Fibroblast of peridontal ligament (primary cell): ENCODE measurements around the gene LDB3.
"Not testable (repeated sequence)": the region's sequence is repeated elsewhere in the genome, so short reads cannot be mapped to it uniquely, and the experiment has no call there.

Source experiments
- DNase-seq: peaks from one replicate; pipeline ENCODE4 v3.0.0-alpha.2; 2010; ENCODE audit errors: extremely low read depth

LDB3 gene

DNA sequence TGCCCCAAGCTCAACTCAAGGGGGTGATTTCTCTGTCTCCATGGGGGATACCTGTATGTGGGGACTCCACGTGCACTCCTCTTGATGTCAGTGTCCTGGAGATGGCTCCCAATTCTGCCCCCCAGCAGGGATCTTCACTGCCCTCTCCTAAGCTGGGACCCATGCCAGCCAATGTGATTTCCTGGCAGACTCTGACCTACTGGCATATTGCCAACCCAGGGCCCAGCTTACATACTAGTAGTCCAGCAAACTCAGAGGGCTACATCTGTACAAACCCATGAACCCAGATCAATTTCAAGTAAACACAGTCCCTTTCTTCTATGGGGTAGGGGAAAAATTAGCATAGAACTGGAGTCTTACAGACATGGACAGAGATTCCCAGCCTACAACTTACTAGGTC lies 61.9 kb downstream of the LDB3 start:
- DNase-seq: peak; percentile 17

DNA sequence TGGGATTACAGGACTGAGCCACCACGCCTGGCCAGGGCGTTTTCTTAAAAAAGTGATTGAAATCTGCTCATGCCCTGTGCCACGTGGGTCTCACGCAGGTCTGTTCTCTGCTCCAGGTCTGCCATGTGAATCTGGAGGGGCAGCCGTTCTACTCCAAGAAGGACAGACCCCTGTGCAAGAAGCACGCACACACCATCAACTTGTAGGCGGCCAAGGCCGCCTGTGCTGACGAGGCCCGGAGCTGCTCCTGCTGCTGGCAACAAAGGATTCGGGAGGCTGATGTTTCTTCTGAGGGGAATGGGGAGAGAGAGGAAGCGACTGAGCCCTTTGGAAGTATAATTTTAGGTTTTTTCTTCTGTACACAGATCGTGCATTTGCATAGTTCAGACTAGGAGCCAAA lies 64.5 kb downstream of the LDB3 start:
- DNase-seq: no peak

DNA sequence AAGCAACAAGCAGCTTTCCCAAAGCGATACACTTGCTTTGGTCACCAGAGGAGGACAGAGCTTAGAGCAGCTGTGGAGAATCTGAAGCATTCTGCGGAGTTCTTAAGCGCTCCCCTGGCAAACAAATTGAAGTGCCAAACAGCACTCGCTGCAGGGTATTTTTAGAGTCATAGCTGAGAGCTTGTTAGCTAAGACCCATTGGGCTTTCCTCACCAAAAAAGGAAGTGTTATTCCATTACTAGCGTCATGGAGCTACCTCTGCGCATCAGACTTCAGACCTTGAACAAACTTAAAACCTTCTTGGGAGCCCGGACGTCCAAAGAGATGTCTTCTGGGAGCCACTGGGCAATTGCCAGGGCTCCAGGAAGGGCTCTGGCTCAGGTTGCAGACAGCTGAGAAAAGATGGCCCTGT lies 65.0 kb downstream of the LDB3 start:
- DNase-seq: peak; percentile 29

DNA sequence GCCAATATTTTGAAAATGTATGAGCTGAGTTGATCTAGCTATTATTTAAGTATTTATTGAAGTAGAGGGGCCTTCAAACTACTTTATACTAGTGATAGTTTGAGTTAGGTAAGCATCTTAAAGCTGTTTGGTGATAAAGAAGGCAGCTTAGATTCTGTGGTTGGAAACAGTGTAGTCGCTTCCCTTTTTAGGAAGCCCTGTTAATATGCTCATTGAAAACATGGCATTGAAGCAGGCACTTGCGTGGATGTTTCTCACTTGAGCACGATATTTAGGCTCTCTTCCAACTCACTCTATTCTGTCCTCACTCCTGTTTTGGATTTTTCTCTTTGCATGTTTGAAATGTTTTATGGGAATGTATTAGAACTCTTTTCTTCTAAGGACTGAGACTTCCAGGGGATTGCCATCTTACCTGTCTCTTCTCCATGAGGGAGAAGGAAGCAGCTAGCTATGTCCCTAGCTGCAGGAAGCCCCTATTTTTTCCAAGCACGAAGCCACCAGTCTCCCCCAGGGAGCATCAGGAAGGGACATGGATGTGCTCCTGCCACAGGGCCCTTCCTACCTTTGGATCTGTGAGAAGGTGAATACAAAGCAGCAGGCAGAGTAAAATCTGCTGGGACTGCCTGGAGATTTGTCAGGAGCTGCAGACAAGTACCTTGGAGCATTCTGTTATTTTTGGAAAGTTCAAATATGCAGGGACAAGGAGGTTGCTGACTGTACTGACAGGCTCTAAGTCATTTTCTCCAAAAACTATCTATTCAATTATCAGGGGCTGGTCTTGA lies 66.1 kb downstream of the LDB3 start:
- DNase-seq: no peak

DNA sequence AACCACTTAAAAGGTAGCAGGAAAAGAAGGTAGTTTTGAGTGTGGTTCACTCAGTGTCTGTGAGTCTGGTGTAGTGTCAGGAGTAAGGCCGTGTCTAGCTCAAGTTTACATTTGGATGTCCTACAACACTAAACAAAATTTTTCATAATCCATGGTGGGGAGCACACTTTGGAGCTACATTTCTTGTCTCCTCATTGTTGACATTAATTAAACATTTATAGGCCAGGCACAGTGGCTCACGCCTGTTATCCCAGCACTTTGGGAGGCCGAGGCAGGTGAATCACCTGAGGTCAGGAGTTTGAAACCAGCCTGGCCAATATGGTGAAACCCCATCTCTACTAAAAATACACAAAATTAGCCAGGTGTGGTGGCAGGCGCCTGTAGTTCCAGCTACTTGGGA lies 67.0 kb downstream of the LDB3 start:
- DNase-seq: not testable (repeated sequence)

DNA sequence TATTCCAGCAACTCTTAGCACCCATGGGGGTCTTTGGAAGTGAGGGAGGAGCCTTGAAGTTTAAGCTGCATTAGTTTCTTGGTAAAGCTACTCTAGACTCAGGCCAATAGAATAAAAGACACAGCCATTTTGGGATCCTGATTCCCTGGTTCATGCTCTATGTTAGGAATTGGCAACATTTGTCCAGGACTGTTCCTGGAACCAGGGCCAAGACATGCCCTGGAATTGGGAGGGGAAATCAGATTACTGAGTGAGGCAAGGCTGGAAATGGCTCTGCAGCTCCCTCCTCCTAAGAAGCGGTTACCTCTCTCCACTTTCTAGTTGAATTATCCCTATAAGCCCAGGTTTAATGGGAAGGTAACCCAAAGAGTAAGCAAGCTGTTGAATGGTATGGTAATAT lies 73.9 kb downstream of the LDB3 start:
- no peak for DNase-seq

DNA sequence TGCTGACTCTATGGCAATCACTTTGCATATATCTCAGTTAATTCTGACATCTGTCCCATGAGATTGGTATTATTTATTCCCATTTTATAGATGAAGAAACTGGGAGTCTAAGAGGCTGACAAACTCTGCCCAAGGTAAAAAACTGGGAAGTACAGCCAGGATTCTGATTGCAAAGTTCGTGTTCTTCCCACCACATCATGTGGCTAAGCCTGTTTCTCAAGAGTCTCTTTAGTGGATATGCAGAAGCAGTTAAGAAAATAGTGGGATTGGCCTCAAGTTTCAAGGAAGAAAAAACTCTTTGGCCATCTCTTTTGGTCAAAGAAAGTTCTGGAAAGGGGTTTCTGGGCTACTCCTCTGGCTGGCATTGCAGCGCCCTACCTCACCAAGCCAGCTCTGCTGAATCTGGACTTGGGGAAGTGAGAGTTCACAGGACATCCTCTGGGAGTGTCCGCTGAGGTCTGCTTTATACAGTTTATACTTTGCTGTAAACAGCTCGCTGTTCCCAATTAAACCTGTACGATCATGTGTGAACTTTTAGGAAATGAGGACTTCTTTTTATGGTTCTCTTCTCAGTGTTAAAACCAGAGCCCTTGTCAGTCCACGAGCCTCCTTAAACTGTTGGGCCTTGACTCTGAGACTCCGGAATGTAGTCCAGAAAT lies 75.9 kb downstream of the LDB3 start:
- DNase-seq: peak; percentile 56

DNA sequence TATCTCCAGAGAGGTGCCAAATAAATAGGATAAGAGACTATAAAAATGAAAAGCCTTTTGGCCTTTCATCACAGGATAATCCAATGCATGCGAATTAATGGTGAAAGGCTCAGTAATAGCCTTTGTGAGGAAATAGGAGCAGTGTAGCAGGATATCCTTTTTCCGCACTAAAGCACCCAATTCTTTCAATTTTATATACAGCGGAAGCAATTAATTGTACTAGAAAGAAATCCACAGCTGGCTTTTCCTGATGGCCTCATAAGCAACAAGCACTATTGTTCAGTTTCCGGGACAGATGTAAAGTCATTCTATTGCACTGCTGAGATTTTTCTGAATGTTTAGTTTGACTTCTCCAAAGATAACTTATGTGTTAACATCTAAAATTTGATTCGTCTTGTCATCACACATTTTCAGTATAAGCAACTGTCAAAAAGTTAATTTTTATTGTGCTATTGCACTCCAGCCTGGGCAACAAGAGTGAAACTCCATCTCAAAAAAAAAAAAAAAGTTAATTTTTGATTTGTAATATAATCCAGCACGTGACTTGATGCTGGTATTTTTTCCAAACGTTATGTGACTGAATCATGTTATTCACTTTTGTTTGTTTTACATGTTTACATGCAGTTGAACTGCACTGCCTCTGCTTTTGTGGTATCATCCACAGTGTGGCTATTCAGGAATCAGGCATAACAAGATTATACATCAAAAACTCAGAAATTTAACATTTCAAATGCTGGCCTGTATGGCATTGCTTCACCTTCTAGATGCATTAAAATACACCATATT lies 79.7 kb downstream of the LDB3 start:
- DNase-seq: peak; percentile 56

DNA sequence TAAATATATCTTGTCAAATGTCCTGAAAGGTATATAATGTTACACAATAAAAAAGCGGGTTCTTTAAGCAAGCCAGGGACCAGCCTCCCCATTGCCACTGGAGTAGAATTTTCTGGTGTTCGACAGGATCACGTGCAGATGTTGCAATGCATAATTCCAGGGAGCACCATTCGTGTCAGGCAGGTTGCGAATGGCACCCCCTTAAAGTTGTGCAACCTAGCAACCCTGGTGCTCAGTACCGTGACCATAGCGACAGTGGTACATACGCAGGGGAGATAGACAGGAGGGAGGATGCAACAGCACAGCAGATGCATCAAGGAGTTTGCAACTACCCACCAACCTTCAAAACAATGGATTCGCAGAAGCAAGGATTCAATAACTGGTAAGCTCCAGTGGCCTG lies 81.5 kb downstream of the LDB3 start:
- no peak for DNase-seq

DNA sequence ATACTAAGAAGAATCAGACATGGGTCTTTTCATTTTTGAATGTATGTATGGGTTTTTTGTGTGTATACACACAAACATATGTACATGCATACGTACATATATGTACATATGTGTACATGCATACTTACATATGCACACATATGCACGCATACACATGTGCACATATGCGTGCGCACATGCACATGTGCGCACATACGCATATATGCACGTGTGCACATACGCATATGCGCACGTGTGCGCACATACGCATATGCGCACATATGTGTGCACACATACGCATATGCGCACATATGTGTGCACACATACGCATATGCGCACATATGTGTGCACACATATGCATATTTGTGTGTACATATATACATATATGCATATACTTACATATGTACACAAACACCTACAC lies 83.2 kb downstream of the LDB3 start:
- no peak for DNase-seq

DNA sequence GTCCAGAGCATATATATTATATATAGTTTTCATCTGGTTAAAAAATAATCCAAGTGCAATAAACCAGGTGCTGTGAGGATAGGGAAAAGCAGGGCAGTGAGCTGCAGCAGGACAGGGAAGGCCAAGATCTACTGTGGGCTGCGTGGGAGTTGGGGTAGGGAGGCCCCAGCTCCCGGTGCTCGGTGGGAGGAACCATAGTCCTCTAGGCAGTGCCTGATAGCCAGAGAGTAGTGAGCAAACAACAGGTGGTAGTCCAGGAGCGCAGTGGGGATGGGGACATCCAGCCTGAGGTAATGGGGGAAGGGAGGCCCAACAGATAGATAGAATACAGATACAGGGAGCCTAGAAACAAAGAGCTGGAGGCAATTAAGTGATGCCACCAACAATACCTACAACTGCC lies 84.0 kb downstream of the LDB3 start:
- DNase-seq: no peak

DNA sequence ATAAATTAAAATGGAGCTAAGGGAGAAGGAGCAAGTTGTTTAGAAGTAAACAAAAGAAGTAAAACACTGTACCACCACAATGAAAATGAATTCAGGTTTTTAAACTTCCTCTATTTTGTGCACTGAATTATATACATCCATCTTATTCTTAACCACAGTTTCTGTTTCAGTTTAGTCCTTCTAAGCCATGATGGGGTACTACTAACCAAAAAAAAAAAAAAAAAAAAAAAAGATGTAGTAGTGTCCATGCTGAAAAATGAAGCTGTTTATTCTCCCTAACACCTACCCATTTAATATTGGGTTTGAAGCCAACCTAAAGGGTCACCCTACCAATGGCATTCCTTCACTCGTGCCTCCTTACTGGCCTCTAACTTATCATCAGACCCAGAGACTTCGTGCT lies 84.7 kb downstream of the LDB3 start:
- DNase-seq: no peak

DNA sequence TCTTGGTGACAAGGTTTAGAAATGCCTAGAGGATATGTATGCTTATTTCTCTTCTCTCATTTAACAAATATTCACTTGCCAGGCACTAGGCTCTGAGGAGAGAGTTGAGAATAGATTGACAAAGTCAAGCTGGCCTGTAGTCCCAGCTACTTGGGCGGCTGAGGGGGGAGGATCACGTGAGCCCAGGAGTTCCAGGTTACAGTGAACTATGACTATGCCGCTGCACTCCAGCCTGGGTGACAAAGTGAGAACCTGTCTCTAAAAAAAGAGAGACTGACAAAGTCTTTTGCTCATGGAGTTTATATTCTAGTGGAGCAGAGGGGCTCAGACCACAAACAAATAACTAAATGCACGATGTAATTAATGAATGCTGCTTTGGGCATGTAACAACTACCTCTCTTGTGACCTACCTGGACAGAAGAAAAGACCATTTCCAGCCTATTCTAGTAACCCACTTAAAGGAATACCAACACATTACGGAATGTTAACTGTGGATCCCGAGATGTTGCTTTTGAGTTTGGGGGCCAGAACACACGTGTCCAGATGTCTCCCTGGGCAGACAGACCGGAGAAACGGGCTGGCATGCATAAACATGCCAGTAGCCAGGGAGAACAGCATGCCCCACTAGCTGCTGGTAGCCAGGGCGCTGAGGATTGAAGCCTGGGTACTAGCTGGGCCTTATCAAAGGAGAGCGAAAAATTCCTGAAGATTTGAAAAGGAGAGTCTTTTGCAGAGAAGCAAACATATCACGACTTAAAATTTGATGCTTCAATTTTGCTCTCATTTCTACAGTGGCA lies 85.5 kb downstream of the LDB3 start:
- DNase-seq: no peak

DNA sequence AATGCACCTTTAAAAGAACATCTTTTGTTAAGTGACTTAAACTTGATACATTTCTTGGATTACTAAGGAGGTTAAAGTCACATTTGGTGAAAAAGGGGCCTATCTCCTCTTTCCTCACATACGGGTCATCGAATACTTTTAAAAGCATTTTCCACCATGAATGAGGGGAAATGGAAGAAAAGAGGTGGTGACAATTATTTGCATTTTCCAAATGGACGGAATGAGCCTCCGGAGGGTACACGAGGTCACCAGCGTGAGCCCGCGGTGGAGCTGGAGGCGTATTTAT lies 87.1 kb downstream of the LDB3 start:
- DNase-seq: no peak

DNA sequence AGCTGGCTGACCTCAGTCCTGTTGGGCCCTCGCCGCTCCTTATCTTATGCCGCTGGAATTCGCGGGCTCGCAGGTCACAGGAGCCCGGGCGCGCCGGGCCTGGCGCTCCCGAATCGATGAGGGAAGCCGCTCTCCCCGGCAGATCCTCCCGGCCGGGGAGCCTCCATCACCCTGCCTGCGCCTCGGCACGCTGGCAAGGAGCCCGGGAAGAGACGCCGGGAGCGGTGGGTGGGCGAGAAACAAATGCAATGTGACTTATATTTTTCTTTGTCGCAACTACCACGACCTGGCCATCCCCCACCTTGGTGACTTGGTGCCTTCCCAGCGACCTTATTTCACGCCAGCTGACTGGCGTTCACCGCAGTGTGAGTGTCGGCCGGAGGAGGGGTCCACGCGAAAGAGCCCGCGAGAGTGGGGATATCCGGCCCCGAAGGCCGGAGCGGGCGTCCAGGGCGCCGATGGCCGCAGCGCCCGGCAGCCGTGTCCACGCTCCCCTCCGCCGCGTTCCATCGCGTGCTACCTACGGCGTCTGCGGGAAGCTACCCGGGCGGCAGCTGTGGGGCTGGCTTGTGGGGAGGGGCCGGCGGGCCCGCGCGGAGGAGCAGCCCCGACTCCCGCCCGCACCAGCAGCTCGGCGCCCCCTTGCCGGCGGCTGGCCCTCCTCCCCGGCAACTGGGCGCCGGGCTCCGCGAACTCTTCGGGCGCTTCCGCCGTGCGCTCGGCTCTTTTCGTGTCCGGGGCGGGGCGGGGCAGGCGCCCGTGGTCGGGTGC lies 87.6 kb downstream of the LDB3 start:
- peak; percentile 84 for DNase-seq

DNA sequence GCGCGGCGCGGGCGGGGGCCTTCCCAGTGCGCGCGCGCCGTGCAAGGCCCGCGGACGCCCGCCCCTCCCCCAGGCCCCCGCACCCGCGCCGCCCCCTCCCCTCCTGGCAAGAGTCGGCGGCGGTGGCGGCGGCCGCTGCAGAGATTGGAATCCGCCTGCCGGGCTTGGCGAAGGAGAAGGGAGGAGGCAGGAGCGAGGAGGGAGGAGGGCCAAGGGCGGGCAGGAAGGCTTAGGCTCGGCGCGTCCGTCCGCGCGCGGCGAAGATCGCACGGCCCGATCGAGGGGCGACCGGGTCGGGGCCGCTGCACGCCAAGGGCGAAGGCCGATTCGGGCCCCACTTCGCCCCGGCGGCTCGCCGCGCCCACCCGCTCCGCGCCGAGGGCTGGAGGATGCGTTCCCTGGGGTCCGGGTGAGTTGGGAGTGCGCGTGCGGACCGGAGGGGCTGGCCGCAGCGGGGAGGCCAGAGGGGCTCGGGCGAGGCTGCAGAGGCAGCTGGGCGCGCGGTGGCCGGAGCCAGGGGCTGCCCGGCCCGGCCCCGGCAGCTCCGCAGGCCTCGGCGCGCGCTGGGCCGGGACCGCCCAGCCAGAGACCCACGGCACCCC lies 88.3 kb downstream of the LDB3 start, which contains the start of gene BMPR1A:
BMPR1A (plus strand) TSS at position 109 of the 602 bp plus-strand sequence. CDS start 119,400 bp downstream, outside the sequence.
- peak; percentile 82 for DNase-seq

DNA sequence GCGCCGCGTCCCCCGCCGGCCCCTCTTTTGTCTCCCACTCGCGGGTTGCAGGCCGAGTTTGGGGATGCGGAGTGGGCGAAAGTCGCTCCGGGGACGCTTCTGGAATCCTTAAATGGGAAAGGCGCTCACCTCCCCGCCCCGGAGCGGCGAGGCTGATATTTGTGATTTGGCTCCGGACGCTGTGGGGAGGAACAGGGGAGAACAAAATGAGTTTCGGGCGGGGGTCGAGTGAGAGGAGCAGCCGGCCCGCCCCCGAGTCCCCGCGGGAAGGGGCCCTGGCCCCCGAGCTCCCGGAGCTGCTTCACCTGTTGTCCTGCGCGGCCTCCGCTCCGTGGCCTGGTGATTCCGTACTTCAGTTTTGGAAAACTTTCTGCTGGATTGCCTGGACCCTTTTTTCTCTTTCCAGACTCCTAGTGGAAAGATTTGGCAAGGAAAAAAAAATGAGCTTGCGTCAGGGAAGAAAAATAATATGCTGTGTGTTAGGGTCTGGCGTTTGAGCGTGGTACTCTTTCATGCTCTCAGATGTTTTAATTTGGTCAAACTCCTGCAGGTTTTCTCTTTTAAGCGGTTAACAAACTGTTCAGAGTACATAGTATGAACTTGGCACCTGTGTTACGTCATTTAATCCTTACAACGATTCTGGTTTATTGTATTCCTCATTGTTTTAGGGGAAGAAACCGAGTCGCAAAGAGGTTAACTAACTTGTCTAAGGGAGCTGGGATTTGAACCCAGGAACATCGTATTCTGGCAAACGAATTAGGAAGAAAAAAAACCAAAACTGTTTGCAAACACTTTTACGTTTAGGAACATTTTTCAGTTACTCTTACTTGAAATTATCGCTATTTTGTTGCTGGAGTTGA lies 89.0 kb downstream of the LDB3 start:
- DNase-seq: peak; percentile 78

DNA sequence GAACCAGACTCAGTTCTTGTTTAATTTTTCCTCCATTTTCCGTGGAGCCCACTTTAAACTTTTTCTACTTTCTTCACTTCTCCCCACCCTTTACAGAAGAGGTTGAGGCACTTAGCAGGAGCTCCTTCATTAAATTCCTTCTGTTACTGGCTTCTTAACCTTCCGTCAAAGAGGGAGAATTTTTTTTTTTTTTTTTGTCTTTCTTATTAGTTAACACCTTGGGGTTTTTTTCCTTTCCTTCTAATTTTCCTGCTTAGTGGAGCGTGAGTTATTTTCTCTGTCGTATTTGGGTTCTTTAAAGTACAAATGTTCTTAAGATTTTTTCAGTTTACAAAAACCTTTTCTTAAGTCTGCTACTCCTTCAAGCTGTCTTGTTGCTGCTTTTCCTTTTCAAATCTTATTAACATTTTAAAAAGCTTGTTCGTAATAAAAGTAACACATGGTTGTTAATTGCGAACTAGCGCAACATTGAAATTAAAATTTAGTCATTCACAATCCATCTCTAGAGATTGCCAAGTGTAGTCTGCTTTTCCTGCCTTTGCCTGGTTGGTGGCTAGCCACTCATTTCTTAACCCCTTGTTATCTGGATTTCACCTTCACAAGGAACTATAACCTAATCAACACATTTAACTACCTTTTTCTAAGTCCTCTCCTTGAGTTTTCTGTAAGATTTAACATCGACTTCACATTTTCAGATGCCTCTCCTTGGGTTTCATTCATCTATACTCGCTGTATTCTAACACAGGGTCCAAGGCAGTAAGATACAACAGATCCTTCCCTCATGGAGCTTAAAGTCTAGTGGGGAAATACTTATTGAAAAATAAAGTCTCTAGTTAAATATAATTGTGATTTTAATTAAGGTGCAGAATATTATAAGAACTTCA lies 90.1 kb downstream of the LDB3 start:
- no peak for DNase-seq
